DND-41 (cell line): ENCODE data around the gene CCDC102B.

Experiments used
- EZH2 ChIP-seq: IDR thresholded peaks from 3 replicates; pipeline ENCODE4 v1.6.1; 2012; ENCODE audit warnings: borderline replicate concordance, low read depth, mild to moderate bottlenecking, moderate library complexity, low read length, inconsistent platforms; ENCODE audit not compliant: severe bottlenecking
- TF ChIP-seq, protein P1 (sequence below): IDR thresholded peaks from 2 replicates; pipeline ENCODE4 v1.5.1; 2012; ENCODE audit warnings: borderline replicate concordance, low read length, moderate library complexity, mild to moderate bottlenecking; ENCODE audit not compliant: poor library complexity, severe bottlenecking; ENCODE audit errors: extremely low read depth

DNA sequence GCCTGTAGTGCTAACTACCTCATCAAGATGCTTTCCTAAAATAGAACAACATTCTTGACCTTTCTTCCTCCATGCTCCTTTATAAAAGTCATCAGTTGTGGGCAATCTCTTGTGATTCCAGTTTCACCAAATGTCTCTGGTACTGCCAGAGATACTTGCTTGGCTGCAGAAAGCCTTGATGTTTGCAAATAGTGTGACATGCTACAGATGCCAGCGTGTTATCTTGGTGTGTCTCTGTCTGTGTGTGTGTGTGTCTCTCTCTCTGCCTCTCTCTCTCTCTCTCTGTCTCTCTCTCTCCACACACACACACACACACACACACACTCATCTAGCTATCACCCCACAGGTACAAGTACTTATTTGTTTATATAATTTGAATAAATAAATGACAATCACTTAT is 146.9 kb downstream of the CCDC102B start:
- TF ChIP-seq, protein P1, sequence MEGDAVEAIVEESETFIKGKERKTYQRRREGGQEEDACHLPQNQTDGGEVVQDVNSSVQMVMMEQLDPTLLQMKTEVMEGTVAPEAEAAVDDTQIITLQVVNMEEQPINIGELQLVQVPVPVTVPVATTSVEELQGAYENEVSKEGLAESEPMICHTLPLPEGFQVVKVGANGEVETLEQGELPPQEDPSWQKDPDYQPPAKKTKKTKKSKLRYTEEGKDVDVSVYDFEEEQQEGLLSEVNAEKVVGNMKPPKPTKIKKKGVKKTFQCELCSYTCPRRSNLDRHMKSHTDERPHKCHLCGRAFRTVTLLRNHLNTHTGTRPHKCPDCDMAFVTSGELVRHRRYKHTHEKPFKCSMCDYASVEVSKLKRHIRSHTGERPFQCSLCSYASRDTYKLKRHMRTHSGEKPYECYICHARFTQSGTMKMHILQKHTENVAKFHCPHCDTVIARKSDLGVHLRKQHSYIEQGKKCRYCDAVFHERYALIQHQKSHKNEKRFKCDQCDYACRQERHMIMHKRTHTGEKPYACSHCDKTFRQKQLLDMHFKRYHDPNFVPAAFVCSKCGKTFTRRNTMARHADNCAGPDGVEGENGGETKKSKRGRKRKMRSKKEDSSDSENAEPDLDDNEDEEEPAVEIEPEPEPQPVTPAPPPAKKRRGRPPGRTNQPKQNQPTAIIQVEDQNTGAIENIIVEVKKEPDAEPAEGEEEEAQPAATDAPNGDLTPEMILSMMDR, result no peak
- TF ChIP-seq EZH2, result no peak
